Muscle layer of colon (tissue), 2 donors: ENCODE data around the gene PREP.

Source experiments
- H3K27ac ChIP-seq: one replicate; pipeline ENCODE4 v1.7.0; 2013; ENCODE audit warnings: low read depth, mild to moderate bottlenecking, low read length, moderate library complexity
- H3K27me3 ChIP-seq, 2 donors: one replicate each; pipeline ENCODE4 v1.7.0; 2013; ENCODE audit warnings: low read length in 2 of 2, mild to moderate bottlenecking in 2 of 2; ENCODE audit not compliant: insufficient read depth in 2 of 2, control insufficient read depth in 1 of 2
- H3K36me3 ChIP-seq: one replicate; pipeline ENCODE4 v1.7.0; 2013; ENCODE audit warnings: mild to moderate bottlenecking, low read length; ENCODE audit not compliant: insufficient read depth
- H3K4me1 ChIP-seq: one replicate; pipeline ENCODE4 v1.7.0; 2013; ENCODE audit warnings: mild to moderate bottlenecking, low read length; ENCODE audit not compliant: insufficient read depth
- H3K4me3 ChIP-seq, 2 donors: one replicate each; pipeline ENCODE4 v1.7.0; 2013; ENCODE audit warnings: low read length in 2 of 2, low read depth in 1 of 2, mild to moderate bottlenecking in 1 of 2, moderate library complexity in 1 of 2
- H3K9ac ChIP-seq: one replicate; pipeline ENCODE4 v1.7.0; 2013; ENCODE audit warnings: low read length
- H3K9me3 ChIP-seq: one replicate; pipeline ENCODE4 v1.7.0; 2013; ENCODE audit warnings: mild to moderate bottlenecking, low read length
- donor health status: abdominal sarcoma.
- donor health status: Adenocarcinoma of cecum.

PREP gene

GRCh38 chr6:105278035-105278434 is 124.8 kb downstream of the PREP start:
- Histone ChIP-seq H3K27me3 (no peaks in the 10 kb centered on the region), H3K9ac (no peak overlapping the region), H3K36me3 (peaks cover 33% of the 10 kb centered on the region), H3K27ac (no peak overlapping the region), H3K4me3 (no peak overlapping the region), H3K9me3 (no peaks in the 10 kb centered on the region), H3K4me1 (no peaks in the 10 kb centered on the region)

- H3K9ac ChIP-seq = no peak overlapping the region
- no peak overlapping the region for H3K27ac ChIP-seq
- no peaks in the 10 kb centered on the region for H3K4me1 ChIP-seq
- no peaks in the 10 kb centered on the region for H3K27me3 ChIP-seq
- H3K9me3 ChIP-seq = no peaks in the 10 kb centered on the region
- H3K4me3 ChIP-seq = no peak overlapping the region
- peaks cover 18% of the 10 kb centered on the region for H3K36me3 ChIP-seq
Measured at GRCh38 chr6:105276374-105276773, 126.5 kb downstream of the PREP start.

- H3K9ac ChIP-seq = no peak overlapping the region
- H3K4me1 ChIP-seq = no peaks in the 10 kb centered on the region
- H3K9me3 ChIP-seq = no peaks in the 10 kb centered on the region
- no peak overlapping the region for H3K27ac ChIP-seq
- H3K4me3 ChIP-seq = no peak overlapping the region
- peaks cover 14% of the 10 kb centered on the region for H3K36me3 ChIP-seq
- no peaks in the 10 kb centered on the region for H3K27me3 ChIP-seq
Measured at GRCh38 chr6:105275542-105275941, 127.3 kb downstream of the PREP start.

GRCh38 chr6:105274678-105275077 is 128.2 kb downstream of the PREP start:
- no peaks in the 10 kb centered on the region for H3K27me3 ChIP-seq
- no peaks in the 10 kb centered on the region for H3K9me3 ChIP-seq
- no peak overlapping the region for H3K27ac ChIP-seq
- no peak overlapping the region for H3K4me3 ChIP-seq
- H3K36me3 ChIP-seq = peaks cover 14% of the 10 kb centered on the region
- H3K4me1 ChIP-seq = no peaks in the 10 kb centered on the region
- no peak overlapping the region for H3K9ac ChIP-seq

GRCh38 chr6:105273589-105273988 is 129.3 kb downstream of the PREP start:
- Histone ChIP-seq H3K36me3 (peaks cover 12% of the 10 kb centered on the region), H3K4me1 (no peaks in the 10 kb centered on the region)

GRCh38 chr6:105272786-105273185 is 130.1 kb downstream of the PREP start:
- Histone ChIP-seq H3K9ac (no peak overlapping the region), H3K9me3 (no peaks in the 10 kb centered on the region), H3K27me3 (no peaks in the 10 kb centered on the region), H3K27ac (no peak overlapping the region), H3K4me3 (no peak overlapping the region), H3K4me1 (no peaks in the 10 kb centered on the region), H3K36me3 (peaks cover 4% of the 10 kb centered on the region)

More at GRCh38 chr6:105273589-105273988, 129.3 kb downstream of the PREP start:
- H3K4me3 ChIP-seq = no peak overlapping the region
- H3K9me3 ChIP-seq = no peaks in the 10 kb centered on the region
- H3K27me3 ChIP-seq = no peaks in the 10 kb centered on the region
- H3K27ac ChIP-seq = no peak overlapping the region
- no peak overlapping the region for H3K9ac ChIP-seq

- H3K27ac ChIP-seq = no peak overlapping the region
- H3K27me3 ChIP-seq = no peaks in the 10 kb centered on the region
- H3K9ac ChIP-seq = no peak overlapping the region
- no peak overlapping the region for H3K4me3 ChIP-seq
- no peaks in the 10 kb centered on the region for H3K4me1 ChIP-seq
- H3K9me3 ChIP-seq = no peaks in the 10 kb centered on the region
- H3K36me3 ChIP-seq = no peaks in the 10 kb centered on the region
Measured at GRCh38 chr6:105270511-105270910, 132.4 kb downstream of the PREP start.

- no peaks in the 10 kb centered on the region for H3K9me3 ChIP-seq
- H3K27me3 ChIP-seq = no peaks in the 10 kb centered on the region
- H3K4me1 ChIP-seq = no peaks in the 10 kb centered on the region
- no peaks in the 10 kb centered on the region for H3K36me3 ChIP-seq
- H3K9ac ChIP-seq = no peak overlapping the region
- H3K4me3 ChIP-seq = no peak overlapping the region
- no peak overlapping the region for H3K27ac ChIP-seq
Measured at GRCh38 chr6:105269390-105269789, 133.5 kb downstream of the PREP start.

GRCh38 chr6:105263685-105264610 is 138.9 kb downstream of the PREP start:
- Histone ChIP-seq H3K4me3 (no peak overlapping the region), H3K9ac (no peak overlapping the region), H3K27ac (no peak overlapping the region), H3K36me3 (no peaks in the 10 kb centered on the region), H3K4me1 (no peaks in the 10 kb centered on the region), H3K9me3 (no peaks in the 10 kb centered on the region), H3K27me3 (no peaks in the 10 kb centered on the region)

GRCh38 chr6:105259913-105260889 is 142.7 kb downstream of the PREP start:
- Histone ChIP-seq H3K4me3 (no peak overlapping the region), H3K4me1 (no peaks in the 10 kb centered on the region), H3K27me3 (no peaks in the 10 kb centered on the region), H3K36me3 (no peaks in the 10 kb centered on the region), H3K9ac (no peak overlapping the region), H3K9me3 (no peaks in the 10 kb centered on the region), H3K27ac (no peak overlapping the region)

- Histone ChIP-seq H3K9me3 (no peaks in the 10 kb centered on the region), H3K4me3 (no peak overlapping the region), H3K27ac (no peak overlapping the region), H3K9ac (no peak overlapping the region), H3K4me1 (no peaks in the 10 kb centered on the region), H3K27me3 (no peaks in the 10 kb centered on the region), H3K36me3 (no peaks in the 10 kb centered on the region)
Measured at GRCh38 chr6:105258816-105259215, 144.1 kb downstream of the PREP start.
